Amniotic stem cell (primary cell): ENCODE measurements around the gene LEF1.
"Not testable (repeated sequence)": the region's sequence is repeated elsewhere in the genome, so short reads cannot be mapped to it uniquely, and the experiment has no call there.

Source experiments
- DNase-seq: peaks from one replicate; lab custom pipeline; 2025; lab: John Stamatoyannopoulos, UW

The LEF1 gene

DNA sequence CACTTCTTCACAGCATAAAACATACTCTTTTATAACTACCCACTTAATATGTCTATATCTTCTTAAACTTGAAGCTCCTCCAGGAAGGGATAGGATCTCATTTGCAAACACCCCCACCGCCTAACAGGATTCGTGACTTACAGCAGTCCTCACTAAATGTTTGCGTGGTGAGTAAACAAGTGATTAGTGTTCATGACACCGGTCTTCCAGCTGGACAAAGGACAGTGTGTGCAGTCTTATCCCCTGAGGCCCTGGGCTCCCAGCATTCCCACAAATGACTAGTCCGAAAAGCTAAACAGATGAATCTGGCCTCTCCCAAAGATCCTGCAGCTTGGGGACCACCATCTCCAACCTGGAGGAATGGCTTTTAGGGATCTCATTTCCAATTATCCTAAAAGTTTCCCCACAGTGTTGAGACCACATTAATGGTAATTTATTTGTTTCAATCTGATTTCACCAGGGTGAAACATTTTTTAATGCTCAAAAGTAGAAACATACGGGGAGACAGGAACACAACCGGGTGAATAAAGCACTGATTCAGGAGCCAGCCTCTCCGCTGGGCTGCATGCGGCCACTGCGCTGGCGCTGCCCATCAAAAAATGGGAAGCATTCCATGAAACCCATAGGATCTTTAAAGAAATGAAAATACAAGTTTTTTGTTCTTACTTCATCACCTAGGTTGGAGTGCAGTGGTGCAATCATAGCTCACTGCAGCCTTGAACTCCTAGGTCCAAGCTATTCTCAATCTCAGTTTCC is 109.9 kb downstream of the LEF1 start:
- no peak for DNase-seq

DNA sequence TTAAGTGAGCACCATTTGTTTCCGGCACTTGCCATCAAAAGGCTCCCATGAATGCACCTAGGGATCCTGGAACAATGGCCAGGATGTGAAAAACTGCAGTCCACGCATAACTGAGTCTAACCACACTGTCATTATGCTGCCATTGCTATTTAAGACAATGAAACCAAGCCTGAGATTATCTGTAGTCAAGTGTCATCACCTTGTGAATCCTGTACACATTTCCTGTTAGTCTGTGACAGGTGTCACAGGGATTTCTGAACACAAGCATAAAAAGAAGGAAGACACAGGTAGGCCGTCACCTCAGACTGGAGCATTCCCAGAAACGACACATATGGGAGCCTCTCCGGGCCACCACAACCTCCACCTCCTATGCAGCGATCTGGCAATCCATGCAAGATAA is 112.3 kb downstream of the LEF1 start:
- DNase-seq: no peak

DNA sequence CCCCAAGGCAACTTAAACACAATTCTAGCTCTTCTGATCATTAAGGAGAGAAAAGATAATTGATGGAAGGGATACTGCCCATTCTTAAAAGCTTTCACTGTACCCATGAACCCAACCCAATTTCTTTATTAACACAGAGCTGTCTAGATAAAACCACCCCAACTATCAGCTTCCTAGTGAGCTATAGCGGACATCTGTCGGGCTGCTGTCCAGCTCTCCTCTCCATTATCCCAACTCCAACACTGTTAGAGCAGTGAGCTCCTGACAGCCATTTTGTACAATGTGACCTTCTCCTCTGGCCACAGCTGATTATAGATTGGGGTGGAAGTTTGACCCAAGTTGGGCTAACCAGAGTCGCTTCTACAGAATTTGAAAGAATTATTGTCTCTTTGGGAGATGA is 112.9 kb downstream of the LEF1 start:
- DNase-seq: no peak

DNA sequence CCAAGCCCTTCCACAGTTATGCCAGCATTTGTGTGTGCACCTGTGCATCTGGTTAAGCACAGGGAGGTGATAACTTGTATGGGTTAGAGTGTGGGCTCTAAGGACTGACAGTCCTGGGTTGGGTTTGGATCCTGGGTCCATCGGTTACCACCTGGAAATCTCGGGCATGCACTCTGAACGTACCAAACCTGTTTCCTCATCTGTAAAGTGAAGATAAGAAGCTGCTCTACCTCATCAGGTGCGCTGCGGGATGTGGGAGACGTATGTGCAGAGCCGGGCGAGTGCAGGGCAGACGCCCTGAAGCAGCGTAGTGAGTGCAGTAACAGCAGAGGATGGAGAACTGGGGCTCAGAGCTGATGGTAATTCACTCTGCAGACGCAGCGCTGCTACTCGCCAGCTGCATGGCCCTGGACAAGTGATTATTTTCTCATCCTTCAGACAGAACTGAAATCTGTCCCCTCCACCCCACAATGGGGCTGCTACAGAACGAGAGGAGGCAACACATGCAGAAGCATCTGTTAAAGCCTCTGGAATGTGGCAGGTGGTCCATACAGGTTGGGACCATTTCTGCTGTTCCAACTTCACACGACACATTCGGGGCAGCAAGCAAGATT is 114.6 kb downstream of the LEF1 start:
- DNase-seq: no peak

DNA sequence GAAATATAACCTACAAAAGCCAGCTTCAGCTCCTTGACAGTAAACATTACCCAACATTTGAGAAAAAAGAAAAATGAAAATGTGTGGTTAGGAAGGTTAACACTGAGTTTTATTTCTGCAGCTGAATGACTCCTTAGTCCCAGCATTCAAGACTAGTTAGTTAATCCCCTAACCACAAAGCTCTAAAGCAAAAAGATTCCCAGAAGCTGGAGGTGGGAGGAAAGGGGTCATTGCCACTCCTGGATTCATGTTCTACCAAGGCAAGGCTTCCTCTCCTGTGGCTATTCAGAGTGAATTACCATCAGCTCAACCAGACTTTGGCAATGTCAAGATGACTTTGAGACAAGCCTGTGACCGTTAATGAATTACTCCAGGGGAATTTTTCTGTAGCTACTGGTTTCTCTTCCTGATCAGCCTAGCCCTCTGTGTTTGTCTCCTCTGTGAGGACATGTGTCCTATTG is 115.5 kb downstream of the LEF1 start:
- no peak for DNase-seq

DNA sequence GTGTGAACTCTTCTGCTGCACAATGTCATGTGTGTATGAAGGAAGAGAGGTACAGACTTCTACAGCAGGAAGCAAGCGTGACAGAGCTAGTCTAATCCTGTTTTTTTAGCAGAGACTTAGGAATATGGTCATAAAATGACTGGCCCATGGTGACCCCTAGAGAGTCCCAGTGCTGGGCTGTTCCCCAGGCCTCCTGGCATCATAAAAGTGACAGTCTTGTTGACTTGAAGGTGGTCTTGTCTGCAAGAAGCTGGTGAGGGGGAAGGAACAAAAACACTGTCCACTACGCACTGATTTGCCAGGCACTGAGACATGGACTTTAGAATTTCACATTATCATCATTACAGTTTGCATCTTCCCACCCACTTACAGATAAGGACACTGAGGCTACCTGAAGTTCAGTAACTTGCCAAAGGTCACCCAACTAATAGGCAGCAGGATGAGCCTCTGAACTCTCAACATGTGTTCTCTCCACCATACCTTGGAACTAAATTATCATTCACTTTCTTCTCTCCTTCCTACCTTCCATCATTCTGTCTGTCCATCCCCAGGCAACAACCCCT is 116.1 kb downstream of the LEF1 start:
- no peak for DNase-seq

DNA sequence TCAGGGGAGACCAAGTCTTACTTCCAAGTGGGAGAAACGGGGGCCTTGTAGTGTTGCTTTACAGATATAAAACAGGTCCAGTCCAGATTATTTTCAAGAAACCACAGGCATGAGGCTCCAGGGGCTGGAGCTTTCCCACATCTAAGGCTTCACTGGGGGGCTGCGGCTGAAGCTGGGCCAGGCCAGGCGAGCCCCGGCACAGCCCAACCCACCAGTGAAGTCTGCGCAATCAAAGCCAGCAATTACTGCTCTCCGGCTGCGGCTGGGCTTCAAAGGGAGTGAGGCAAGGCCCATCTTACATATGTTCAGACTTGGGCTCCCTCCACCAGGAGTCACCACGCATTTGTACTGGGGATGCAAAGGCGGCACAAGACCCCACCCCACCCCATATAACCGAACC is 117.4 kb downstream of the LEF1 start:
- no peak for DNase-seq

- DNase-seq: not testable (repeated sequence)
These were observed 118.3 kb downstream of the LEF1 start for GRCh38 chr4:108050166-108051111.

GRCh38 chr4:108049406-108049805 is 119.3 kb downstream of the LEF1 start:
- DNase-seq: no peak

- no peak for DNase-seq
These were observed 119.7 kb downstream of the LEF1 start for GRCh38 chr4:108048997-108049396.

DNA sequence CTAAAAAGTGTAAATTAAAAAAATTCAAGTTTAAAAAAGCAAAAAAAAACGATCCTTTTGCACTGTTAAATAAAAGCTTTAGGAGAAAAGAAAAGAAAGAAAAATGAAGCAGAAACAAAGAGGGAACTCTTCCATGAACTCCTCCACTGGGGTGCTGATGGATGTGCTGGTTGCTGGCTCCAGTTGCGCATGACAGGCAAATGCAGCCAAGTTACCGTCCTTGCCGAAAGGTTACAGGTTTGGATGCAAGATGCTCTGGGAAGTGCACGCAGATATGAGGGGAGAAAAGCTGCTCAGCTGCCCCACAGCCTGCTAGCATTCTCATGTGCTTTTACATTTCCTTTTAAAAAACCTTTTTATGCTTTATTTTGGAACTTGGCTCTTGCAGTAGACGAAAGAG is 120.6 kb downstream of the LEF1 start:
- DNase-seq: no peak

DNA sequence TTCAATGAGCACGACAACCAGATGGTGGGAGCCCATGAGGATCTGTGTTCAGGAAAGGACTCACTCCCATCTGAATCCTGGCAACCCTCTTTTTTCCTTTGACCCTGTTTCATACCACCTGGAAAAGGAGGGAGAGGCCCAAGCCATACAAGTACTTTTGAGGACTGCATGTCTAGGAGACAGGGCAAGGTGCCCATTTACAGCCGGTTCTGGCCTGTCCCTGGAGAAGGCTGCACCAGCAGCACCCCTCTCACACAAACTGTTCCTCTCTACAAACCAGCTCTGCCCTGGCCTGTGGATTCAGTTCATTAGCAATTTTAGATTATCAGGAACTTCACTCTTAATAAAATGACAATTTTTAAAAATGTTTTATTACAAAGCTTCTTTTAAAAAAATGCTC is 121.5 kb downstream of the LEF1 start:
- DNase-seq: no peak

- DNase-seq: no peak
These were observed 123.1 kb downstream of the LEF1 start for GRCh38 chr4:108045687-108046024.

GRCh38 chr4:108044951-108045686 is 123.6 kb downstream of the LEF1 start:
- DNase-seq: no peak

GRCh38 chr4:108043526-108043925 is 125.2 kb downstream of the LEF1 start:
- DNase-seq: no peak

DNA sequence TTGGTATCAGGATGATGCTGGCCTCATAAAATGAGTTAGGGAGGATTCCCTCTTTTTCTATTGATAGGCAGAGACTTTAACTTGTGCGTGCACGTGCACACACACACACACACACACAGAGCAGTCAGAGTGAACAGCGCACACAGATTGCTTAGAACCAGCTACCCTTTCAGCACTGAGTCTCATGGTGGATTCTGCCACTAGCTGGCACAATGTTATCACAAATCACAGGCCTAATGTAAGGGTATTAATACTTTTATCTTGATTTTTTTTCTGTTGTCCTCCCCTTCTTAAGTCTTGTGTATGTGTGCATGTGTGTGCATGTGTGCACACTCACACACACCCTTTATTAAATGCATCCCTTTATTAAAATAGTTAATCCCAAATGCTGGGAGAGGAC is 125.8 kb downstream of the LEF1 start:
- DNase-seq: no peak

GRCh38 chr4:108037884-108038283 is 130.8 kb downstream of the LEF1 start:
- no peak for DNase-seq

- no peak for DNase-seq
These were observed 132.5 kb downstream of the LEF1 start for GRCh38 chr4:108036213-108036612.

DNA sequence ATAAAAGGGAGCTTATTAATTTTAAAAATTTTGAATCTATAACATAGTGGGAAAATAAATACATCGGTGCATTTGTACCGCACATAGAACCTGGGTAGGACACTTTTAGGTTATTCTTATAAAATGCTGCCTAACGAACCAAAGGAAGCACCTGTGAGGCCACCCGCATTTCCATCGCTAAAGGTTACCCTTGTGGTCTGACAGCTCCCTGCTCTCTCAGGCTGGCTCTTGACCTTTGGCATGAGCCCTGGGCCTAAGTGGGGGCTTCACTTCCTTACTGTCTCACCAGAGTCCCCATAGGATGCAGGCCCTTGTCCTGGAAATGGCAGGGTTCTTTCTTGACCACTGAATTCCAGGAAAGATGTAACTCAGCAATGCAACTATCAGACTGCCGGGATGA is 133.0 kb downstream of the LEF1 start:
- DNase-seq: no peak

GRCh38 chr4:108034565-108034964 is 134.2 kb downstream of the LEF1 start:
- no peak for DNase-seq

DNA sequence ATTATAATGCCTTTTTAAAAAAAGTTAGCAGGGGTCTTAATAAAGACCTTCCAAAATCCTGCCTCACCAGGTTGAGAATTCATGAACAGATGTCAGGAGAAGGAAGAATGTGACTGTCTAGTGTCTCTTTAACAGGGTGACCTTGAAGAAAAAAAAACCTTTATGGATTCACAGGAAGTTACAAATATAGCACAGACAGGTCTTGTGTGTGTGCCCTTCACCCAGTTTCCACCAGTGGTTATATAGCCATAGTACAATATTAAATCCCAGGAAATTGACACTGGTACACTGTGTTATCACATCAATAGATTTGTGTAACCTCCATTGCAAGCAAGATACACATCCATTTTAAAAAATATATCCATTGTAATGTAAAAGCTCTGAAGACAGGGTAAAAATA is 135.4 kb downstream of the LEF1 start:
- DNase-seq: no peak
